Pons (tissue), 1 donor: ENCODE measurements around the gene CPA2.
"Not testable (repeated sequence)": the region's sequence is repeated elsewhere in the genome, so short reads cannot be mapped to it uniquely, and the experiment has no call there.

Experiments
- DNase-seq: peaks from one replicate; pipeline ENCODE4 v3.0.0-alpha.2; 2016; ENCODE audit warnings: low spot score

The CPA2 gene

GRCh38 chr7:130266258-130266960 is at the start of gene CPA2:
TSS of gene CPA2 (plus strand) at chr7:130266863. CDS start at chr7:130266882, 19 bp downstream.
- DNase-seq = no peak

DNA sequence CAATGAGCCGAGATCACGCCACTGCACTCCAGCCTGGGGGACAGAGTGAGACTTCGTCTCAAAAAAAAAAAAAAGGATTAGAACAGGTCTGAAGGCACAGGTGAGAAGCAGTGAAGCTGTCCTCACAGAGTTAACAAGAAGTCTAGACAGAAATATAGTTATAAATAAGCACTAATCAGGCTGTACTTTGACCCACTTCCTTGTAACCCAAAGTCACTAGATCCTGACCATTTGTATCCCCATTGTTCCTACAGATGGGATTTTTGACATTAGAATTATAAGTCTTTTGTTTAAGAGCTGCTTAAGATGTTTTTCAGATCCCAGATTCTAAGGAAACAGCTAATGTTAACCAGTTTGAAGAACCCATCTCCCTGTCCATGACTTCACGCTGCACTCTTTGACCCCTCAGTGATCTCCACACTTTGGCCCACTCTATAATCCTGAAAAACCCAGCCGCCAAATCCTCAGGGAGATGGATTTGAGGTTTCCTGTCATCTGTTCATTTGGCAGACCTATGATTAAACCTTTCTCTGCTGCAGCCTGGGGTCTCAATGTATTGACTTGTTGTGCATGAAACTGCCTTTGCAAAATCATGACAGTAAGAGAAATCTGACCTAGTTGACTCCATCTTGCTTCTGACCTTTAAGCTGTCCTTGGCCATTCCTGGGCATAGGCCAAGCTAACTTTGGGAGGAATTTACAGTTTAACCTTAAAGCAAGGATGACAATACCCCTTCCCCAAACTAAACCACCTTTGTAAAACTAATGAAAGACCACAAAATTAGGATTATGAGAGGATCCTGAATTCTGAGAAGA is 47.6 kb upstream of the CPA2 start:
- DNase-seq = no peak

DNA sequence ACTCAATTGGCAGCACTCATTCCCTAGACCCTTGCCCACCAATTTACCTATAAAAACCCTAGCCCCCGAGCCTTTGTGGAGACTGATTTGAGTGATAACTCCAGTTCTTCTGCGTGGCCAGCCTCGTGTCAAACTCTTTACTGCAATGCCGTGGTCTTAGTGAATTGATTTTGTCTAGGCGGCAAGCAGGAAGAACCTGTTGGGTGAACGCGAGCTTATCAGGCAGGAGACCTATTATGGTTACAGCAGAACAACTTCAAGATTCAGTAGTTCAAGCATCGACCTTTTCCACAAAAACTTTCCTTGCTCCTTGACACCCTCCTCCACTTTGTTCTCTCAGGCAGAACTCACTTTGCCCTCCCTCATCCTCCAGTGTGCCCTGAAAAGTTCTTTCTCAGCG is 46.8 kb upstream of the CPA2 start:
- no peak for DNase-seq

DNA sequence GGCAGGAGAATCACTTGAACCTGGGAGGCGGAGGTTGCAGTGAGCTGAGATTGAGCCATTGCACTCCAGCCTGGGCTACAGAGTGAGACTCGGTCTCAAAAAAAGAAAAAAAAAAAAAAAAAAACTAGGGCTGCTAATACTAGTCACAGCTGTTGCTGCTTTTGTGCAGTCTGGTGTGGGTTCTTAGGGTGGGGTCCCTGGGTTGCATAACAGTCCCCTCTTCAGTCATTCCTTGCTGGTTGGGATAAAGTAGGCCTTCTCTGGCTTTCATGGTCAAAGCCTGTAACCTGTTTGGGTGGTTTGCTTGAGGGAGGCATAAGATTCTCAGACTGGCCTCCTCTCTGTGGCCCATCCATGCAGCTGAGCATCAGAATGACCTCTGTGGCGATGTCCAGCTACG is 44.9 kb upstream of the CPA2 start:
- no peak for DNase-seq

- no peak for DNase-seq
Measured at GRCh38 chr7:130223646-130224045, 43.0 kb upstream of the CPA2 start.

- DNase-seq = no peak
Measured at GRCh38 chr7:130224210-130224609, 42.5 kb upstream of the CPA2 start.

DNA sequence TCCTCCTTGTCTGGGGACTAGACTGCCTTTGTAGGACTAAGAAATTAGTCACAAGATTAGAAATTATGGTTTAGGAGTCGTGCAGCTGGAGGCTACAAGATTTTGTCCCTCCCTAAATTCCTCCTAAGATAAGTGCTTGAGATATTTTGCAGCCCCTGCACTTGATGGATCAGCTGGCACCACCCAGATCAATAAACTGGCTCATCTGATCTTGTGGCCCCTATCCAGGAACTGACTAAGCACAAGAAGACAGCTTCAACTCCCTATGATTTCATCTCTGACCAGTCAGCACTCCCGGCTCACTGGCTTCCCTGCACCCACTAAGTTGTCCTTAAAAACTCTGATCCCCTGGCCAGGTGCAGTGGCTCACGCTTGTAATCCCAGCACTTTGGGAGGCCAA is 41.7 kb upstream of the CPA2 start:
- not testable (repeated sequence) for DNase-seq

DNA sequence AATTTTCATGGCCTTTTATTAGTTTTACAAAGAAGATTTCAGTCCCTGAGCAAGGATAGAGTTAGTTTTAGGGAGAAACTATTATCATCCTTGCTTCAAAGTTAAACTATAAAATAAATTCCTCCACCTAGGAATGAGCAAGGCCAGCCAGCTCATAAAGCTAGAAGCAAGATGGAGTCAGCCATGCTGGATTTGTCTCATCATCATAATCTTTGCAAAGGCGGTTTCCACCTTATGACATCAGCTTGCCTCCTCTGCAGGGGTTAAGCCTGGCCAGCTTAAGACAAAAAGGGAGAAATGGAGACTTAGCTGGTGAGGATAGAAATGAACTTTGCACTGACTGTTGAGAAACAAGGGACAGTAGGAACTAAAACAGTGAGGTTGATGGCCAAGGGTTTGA is 40.3 kb upstream of the CPA2 start:
- DNase-seq = no peak

GRCh38 chr7:130227883-130228575 is 38.6 kb upstream of the CPA2 start:
- DNase-seq = peak; percentile 94

- DNase-seq = peak; percentile 30
Measured at GRCh38 chr7:130228840-130229502, 37.7 kb upstream of the CPA2 start.

GRCh38 chr7:130229981-130230380 is 36.7 kb upstream of the CPA2 start:
- not testable (repeated sequence) for DNase-seq

GRCh38 chr7:130231792-130232191 is 34.9 kb upstream of the CPA2 start:
- peak; percentile 77 for DNase-seq

DNA sequence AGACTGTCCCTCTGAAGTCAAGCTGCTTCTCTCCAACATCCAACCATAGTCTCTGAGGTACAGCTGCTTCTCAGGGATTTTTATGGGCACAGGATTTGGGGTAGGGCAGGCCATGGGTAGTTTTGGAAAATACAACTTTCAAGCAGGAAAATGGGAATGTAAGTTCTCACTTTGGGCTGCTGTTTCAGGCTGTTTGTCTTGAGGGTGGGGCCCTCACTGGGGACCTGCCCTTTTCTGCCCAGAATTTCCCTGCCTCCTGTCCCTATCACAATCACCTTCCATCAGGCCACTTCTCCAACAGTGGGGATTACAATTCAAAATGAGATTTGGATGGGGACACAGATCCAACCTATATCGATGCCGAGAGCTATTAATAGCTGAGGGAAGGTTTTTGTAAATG is 34.5 kb upstream of the CPA2 start:
- DNase-seq = no peak

- DNase-seq = no peak
Measured at GRCh38 chr7:130234078-130234477, 32.6 kb upstream of the CPA2 start.

DNA sequence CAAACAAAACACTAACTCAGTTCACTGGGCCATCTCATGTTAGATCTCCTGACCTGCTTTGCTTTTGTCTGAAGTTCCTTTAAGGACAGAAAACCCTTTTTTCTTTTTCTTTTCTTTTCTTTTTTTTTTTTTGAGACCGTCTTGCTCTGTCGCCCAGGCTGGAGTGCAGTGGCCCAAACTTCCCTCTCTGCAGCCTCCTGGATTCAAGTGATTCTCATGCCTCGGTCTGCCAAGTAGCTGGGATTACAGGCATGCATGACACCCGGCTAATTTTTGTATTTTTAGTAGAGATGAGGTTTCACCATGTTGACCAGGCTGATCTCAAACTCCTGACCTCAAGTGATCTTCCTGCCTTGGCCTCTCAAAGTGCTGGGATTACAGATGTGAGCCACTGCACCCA is 30.3 kb upstream of the CPA2 start:
- not testable (repeated sequence) for DNase-seq

DNA sequence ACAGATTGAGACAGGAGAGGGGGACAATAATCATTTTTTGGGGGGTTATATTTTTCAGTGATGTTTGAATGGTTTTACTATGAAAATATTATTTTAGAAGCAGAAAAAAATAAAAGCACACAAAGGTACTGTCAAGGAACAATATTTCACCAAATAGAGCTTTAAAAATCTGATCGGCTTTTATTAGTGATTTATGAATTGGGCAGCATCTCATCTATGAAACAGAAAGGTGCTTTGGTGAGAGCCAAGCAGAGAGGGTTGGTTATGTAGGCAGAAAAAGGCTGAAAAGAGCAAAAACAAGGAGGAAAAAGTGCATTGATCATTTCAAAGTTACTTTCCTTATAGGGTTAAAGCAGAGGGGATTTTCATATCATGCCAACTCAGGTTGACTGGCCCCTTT is 26.4 kb upstream of the CPA2 start:
- no peak for DNase-seq

GRCh38 chr7:130242198-130243014 is 24.3 kb upstream of the CPA2 start:
- peak; percentile 35 for DNase-seq

- DNase-seq = not testable (repeated sequence)
Measured at GRCh38 chr7:130243486-130243885, 23.2 kb upstream of the CPA2 start.

DNA sequence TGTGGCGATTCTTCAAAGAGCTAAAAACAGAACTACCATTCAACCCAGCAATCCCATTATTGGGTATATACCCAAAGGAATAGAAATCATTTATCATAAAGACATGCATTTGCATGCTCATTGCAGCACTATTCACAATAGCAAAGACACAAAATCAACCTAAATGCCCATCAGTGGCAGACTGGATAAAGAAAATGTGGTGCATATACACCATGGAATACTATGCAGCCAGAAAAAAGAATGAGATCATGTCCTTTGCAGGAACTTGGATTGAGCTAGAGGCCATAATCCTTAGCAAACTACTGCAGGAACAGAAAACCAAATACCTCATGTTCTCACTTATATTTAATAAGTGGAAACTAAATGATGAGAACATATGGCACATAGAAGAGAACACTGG is 20.2 kb upstream of the CPA2 start:
- DNase-seq = not testable (repeated sequence)

DNA sequence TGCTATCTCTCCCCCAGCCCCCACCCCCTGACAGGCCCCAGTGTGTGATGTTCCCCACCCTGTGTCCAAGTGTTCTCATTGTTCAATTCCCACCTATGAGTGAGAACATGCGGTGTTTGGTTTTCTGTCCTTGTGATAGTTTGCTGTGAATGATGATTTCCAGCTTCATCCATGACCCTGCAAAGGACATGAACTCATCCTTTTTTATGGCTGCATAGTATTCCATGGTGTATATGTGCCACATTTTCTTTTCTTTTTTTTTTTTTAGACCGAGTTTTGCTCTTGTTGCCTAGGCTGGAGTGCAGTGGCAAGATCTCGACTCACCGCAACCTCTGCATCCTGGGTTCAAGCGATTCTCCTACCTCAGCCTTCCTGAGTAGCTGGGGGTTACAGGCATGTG is 17.8 kb upstream of the CPA2 start:
- DNase-seq = not testable (repeated sequence)

DNA sequence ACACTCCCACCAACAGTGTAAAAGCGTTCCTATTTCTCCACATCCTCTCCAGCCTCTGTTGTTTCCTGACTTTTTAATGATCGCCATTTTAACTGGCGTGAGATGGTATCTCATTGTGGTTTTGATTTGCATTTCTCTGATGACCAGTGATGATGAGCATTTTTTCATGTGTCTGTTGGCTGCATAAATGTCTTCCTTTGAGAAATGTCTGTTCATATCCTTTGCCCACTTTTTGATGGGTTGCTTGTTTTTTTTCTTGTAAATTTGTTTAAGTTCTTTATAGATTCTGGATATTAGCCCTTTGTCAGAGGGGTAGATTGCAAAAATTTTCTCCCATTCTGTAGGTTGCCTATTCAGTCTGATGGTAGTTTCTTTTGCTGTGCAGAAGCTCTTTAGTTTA is 17.0 kb upstream of the CPA2 start:
- not testable (repeated sequence) for DNase-seq
